Occipital lobe (tissue), 3 donors: ENCODE data around the gene MRPL23. TPM values are rescaled to one million over a fixed set of nuclear protein-coding genes. Genes with fewer than 3 reads are reported as not detected.

Source experiments
- DNase-seq: peaks from one replicate; lab custom pipeline; 2025; lab: John Stamatoyannopoulos, UW
- small RNA-seq: library from RNA; depleted of rRNA; stranded (forward); fragments of <200 nt; gene quantifications from one replicate; pipeline ENCODE3, GENCODE V24; 2014
- total RNA-seq: library from RNA; depleted of rRNA; stranded (reverse); fragments of >200 nt; gene quantifications from one replicate; pipeline ENCODE4 v1.2.3, GENCODE V29; 2014

Gene MRPL23
- total RNA-seq, 1 donor from 2014 or later = 20.1 TPM

GRCh38 chr11:1989953-1990352 lies 42.8 kb downstream of the MRPL23 start:
- DNase-seq = no peak

GRCh38 chr11:1990872-1991578 lies 43.9 kb downstream of the MRPL23 start:
- DNase-seq = no peak

- no peak for DNase-seq
These were observed 45.0 kb downstream of the MRPL23 start for GRCh38 chr11:1992111-1992510.

- DNase-seq = no peak
These were observed 47.0 kb downstream of the MRPL23 start for GRCh38 chr11:1994121-1994520.

GRCh38 chr11:1997755-1998154 lies 50.6 kb downstream of the MRPL23 start, which contains the start of gene H19:
Gene H19 (minus strand): TSS chr11:1997842.
- DNase-seq = no peak

GRCh38 chr11:1998290-1998689 lies 51.2 kb downstream of the MRPL23 start:
- no peak for DNase-seq

GRCh38 chr11:1998861-1999260 lies 51.7 kb downstream of the MRPL23 start:
- DNase-seq = no peak

- DNase-seq = no peak
These were observed 55.1 kb downstream of the MRPL23 start for GRCh38 chr11:2002042-2002776.

- no peak for DNase-seq
These were observed 55.7 kb downstream of the MRPL23 start for GRCh38 chr11:2002807-2003206.

- no peak for DNase-seq
These were observed 57.3 kb downstream of the MRPL23 start for GRCh38 chr11:2004466-2004865.

Small RNA genes within 50 kb of the gene (small RNA-seq; reads per million reads assigned to genes)
- not detected for gene RF01972
- not detected for gene RF01973

Other genes starting within 250 kb of the MRPL23 start
- 0.31 TPM for gene IFITM10, start 196.7 kb upstream of the MRPL23 start, total RNA-seq
- 35.9 TPM for gene CTSD, start 183.4 kb upstream of the MRPL23 start, total RNA-seq
- gene SYT8, start 112.3 kb upstream of the MRPL23 start, total RNA-seq = not detected
- gene TNNI2, start 108.4 kb upstream of the MRPL23 start, total RNA-seq = 0.62 TPM
- gene LSP1, start 94.2 kb upstream of the MRPL23 start, total RNA-seq = 0.47 TPM
- not detected for gene PRR33, start 55.4 kb upstream of the MRPL23 start, total RNA-seq
- gene TNNT3, start 27.6 kb upstream of the MRPL23 start, total RNA-seq = 2.0 TPM
- gene H19, start 50.5 kb downstream of the MRPL23 start, total RNA-seq = 10.8 TPM
- gene IGF2, start 192.1 kb downstream of the MRPL23 start, total RNA-seq = 25.6 TPM
- gene INS, start 213.9 kb downstream of the MRPL23 start, total RNA-seq = not detected
- gene TH, start 224.5 kb downstream of the MRPL23 start, total RNA-seq = not detected